Body of pancreas (tissue), 4 donors: ENCODE data around the gene DERL3. TPM values are rescaled to one million over a fixed set of nuclear protein-coding genes. Genes with fewer than 3 reads are reported as not detected.

Source experiments
- ATAC-seq: fragments of 150-250 bp; one replicate; pipeline ENCODE4 v1.9.1; 2016
- DNase-seq, 4 donors: peaks; one replicate each; pipeline ENCODE4 v3.0.0-alpha.2; 2019
- H3K27ac ChIP-seq, 4 donors: fragments of 200-600 bp; sonication (generic); 1 replicate in 3 of 4; 2 replicates in 1 of 4; pipeline versions ENCODE4 v1.5.1 to v1.6.1; 2016 to 2019; ENCODE audit warnings: mild to moderate bottlenecking in 1 of 4, mixed read lengths in 1 of 4, moderate library complexity in 1 of 4
- H3K27me3 ChIP-seq, 2 donors: fragments of 200-600 bp; sonication (generic); one replicate each; pipeline ENCODE4 v1.6.0; 2016; ENCODE audit warnings: mild to moderate bottlenecking in 1 of 2
- H3K36me3 ChIP-seq, 2 donors: fragments of 200-600 bp; sonication (generic); replicated peaks in 1 of 2; 2 replicates each; pipeline ENCODE4 v1.5.1; 2016; ENCODE audit warnings: low read depth in 2 of 2; ENCODE audit not compliant: insufficient read depth in 1 of 2
- H3K4me1 ChIP-seq: fragments of 200-600 bp; sonication (generic); one replicate; pipeline ENCODE4 v1.6.0; 2016
- H3K4me3 ChIP-seq, 2 donors: fragments of 200-600 bp; sonication (generic); 1 replicate in 1 of 2; 2 replicates in 1 of 2; pipeline ENCODE4 v1.5.1; 2016 to 2019
- H3K9me3 ChIP-seq, 3 donors: fragments of 200-600 bp; sonication (generic); 1 replicate in 2 of 3; 2 replicates in 1 of 3; pipeline ENCODE4 v1.5.1; 2016
- CTCF ChIP-seq, 7 experiments: fragments of 450-650 bp in 4 of 7; fragments of 200-600 bp in 3 of 7; sonication (generic) in 3 of 7; IDR thresholded peaks; one replicate each; pipeline ENCODE4 v1.5.1; 2016 to 2019; ENCODE audit warnings: antibody characterized with exemption in 7 of 7
- POLR2A ChIP-seq, 3 donors: fragments of 450-650 bp; IDR thresholded peaks; one replicate each; pipeline ENCODE4 v1.6.1; 2016; ENCODE audit warnings: antibody characterized with exemption in 3 of 3, mild to moderate bottlenecking in 2 of 3
- WGBS, 2 donors: methylation state at CpG; one replicate each; pipeline ENCODE4 v1.1.5; 2017; 5-methylcytosine and 5-hydroxymethylcytosine counted together
- intact Hi-C: fragments of 100-400 bp; cut with DNase I; formaldehyde crosslinking; loops from one replicate; pipeline ENCODE4 v1.15.1; 2023
- total RNA-seq, 2 donors: library from RNA; depleted of rRNA; stranded (reverse); fragments of >200 nt; gene quantifications; one replicate each; pipeline ENCODE4 v1.1.0, GENCODE V29; 2016

The DERL3 gene
- total RNA-seq, 2 donors from 2014 or later: 6.2 to 33.3 TPM

- no peak for TF ChIP-seq POLR2A (IDR thresholded peaks at IDR 0.05)
- no peak for TF ChIP-seq CTCF (IDR thresholded peaks at IDR 0.05)
- 80 to 85% methylated on average over 3 to 4 of the region's 4 CpGs for WGBS, 2 donors
- Histone ChIP-seq H3K4me1 (peaks cover 20% of the 10 kb centered on the region), H3K36me3 (no peaks in the 10 kb centered on the region), H3K27me3 (no peaks in the 10 kb centered on the region), H3K9me3 (no peaks in the 10 kb centered on the region), H3K27ac (no peak overlapping the region), H3K4me3 (no peak overlapping the region)
- DNase-seq (no peak), ATAC-seq (no peak)
- intact Hi-C loops: loop anchor here (5.0 to 10.0 kb wide), 2 partner anchors 65 to 308 kb away; no protein-coding TSS in a partner anchor
These were observed 3.8 kb upstream of the DERL3 start for GRCh38 chr22:23842599-23842998.

- DNase-seq (no peak), ATAC-seq (no peak)
- Histone ChIP-seq H3K9me3 (no peaks in the 10 kb centered on the region), H3K36me3 (no peaks in the 10 kb centered on the region), H3K27ac (no peak overlapping the region), H3K4me1 (peaks cover 27% of the 10 kb centered on the region), H3K27me3 (no peaks in the 10 kb centered on the region), H3K4me3 (no peak overlapping the region)
- TF ChIP-seq CTCF (IDR thresholded peaks at IDR 0.05) (no peak), POLR2A (IDR thresholded peaks at IDR 0.05) (no peak)
- intact Hi-C loops: loop anchor here (5.0 to 10.0 kb wide), 2 partner anchors 65 to 307 kb away; no protein-coding TSS in a partner anchor
- 73 to 90% methylated on average over 4 to 19 of the region's 20 CpGs for WGBS, 2 donors
These were observed 3.1 kb upstream of the DERL3 start for GRCh38 chr22:23841736-23842445.

GRCh38 chr22:23841292-23841691 is 2.5 kb upstream of the DERL3 start:
- no peaks in the 10 kb centered on the region for H3K27me3 ChIP-seq
- ATAC-seq (no peak), DNase-seq (no peak)
- TF ChIP-seq CTCF (IDR thresholded peaks at IDR 0.05) (no peak), POLR2A (IDR thresholded peaks at IDR 0.05) (no peak)
- H3K4me1 ChIP-seq: peaks cover 33% of the 10 kb centered on the region
- 82 to 84% methylated on average over 5 of the region's 5 CpGs for WGBS, 2 donors
- no peak overlapping the region for H3K4me3 ChIP-seq
- no peaks in the 10 kb centered on the region for H3K36me3 ChIP-seq
- H3K27ac ChIP-seq: no peak overlapping the region
- H3K9me3 ChIP-seq: no peaks in the 10 kb centered on the region
- intact Hi-C loops: loop anchor here (5.0 to 10.0 kb wide), 2 partner anchors 64 to 306 kb away; no protein-coding TSS in a partner anchor

- no peak overlapping the region for H3K4me3 ChIP-seq
- ATAC-seq (no peak), DNase-seq (no peak)
- peaks cover 46% of the 10 kb centered on the region for H3K4me1 ChIP-seq
- TF ChIP-seq POLR2A (IDR thresholded peaks at IDR 0.05): no peak
- TF ChIP-seq CTCF (IDR thresholded peaks at IDR 0.05): no peak
- WGBS, 2 donors: 81 to 83% methylated on average over 7 of the region's 7 CpGs
- H3K27me3 ChIP-seq: no peaks in the 10 kb centered on the region
- H3K36me3 ChIP-seq: no peaks in the 10 kb centered on the region
- intact Hi-C loops: loop anchor here (5.0 to 10.0 kb wide), 2 partner anchors 63 to 305 kb away; no protein-coding TSS in a partner anchor
- H3K27ac ChIP-seq: no peak overlapping the region
- H3K9me3 ChIP-seq: no peaks in the 10 kb centered on the region
These were observed 1.2 kb upstream of the DERL3 start for GRCh38 chr22:23840026-23840425.
